CD4-positive, alpha-beta T cell treated with Interleukin-21 for 1 hour (primary cell): ENCODE results near the gene IL18R1.
A peak's percentile ranks its signal among the peaks of the same experiment; 100 is the strongest.

Experiments used
- DNase-seq: peaks from one replicate; pipeline ENCODE4 v3.0.0-alpha.2; 2020

IL18R1 gene

GRCh38 chr2:102355526-102356380 is at the start of gene IL18R1:
Gene IL18R1 (plus strand): TSS chr2:102355796. CDS start chr2:102362661, 6,865 bp downstream.
- DNase-seq: peak; percentile 69

GRCh38 chr2:102306125-102306524 is 49.5 kb upstream of the IL18R1 start:
- no peak for DNase-seq

- DNase-seq: no peak
Observed at GRCh38 chr2:102310964-102311640, 44.5 kb upstream of the IL18R1 start, which contains the start of gene IL1RL1. Gene IL1RL1 (plus strand): TSS chr2:102311563. CDS start chr2:102338265, 26,702 bp downstream.

- DNase-seq: no peak
Observed at GRCh38 chr2:102313025-102313424, 42.6 kb upstream of the IL18R1 start.

- no peak for DNase-seq
Observed at GRCh38 chr2:102313471-102313870, 42.1 kb upstream of the IL18R1 start.

GRCh38 chr2:102313950-102314349 is 41.6 kb upstream of the IL18R1 start:
- DNase-seq: no peak

GRCh38 chr2:102315921-102316320 is 39.7 kb upstream of the IL18R1 start:
- DNase-seq: no peak

GRCh38 chr2:102317715-102318114 is 37.9 kb upstream of the IL18R1 start:
- DNase-seq: no peak

- no peak for DNase-seq
Observed at GRCh38 chr2:102318437-102318836, 37.2 kb upstream of the IL18R1 start.

- DNase-seq: no peak
Observed at GRCh38 chr2:102321941-102322719, 33.5 kb upstream of the IL18R1 start.

- peak; percentile 23 for DNase-seq
Observed at GRCh38 chr2:102324914-102325313, 30.7 kb upstream of the IL18R1 start.

GRCh38 chr2:102331311-102331980 is 24.1 kb upstream of the IL18R1 start:
- no peak for DNase-seq

GRCh38 chr2:102334486-102334885 is 21.1 kb upstream of the IL18R1 start:
- no peak for DNase-seq

GRCh38 chr2:102335871-102336366 is 19.7 kb upstream of the IL18R1 start:
- DNase-seq: no peak

GRCh38 chr2:102336502-102336945 is 19.1 kb upstream of the IL18R1 start:
- no peak for DNase-seq

- DNase-seq: no peak
Observed at GRCh38 chr2:102337012-102337411, 18.6 kb upstream of the IL18R1 start.

- DNase-seq: no peak
Observed at GRCh38 chr2:102337481-102338386, 17.9 kb upstream of the IL18R1 start.

- DNase-seq: no peak
Observed at GRCh38 chr2:102340778-102341177, 14.8 kb upstream of the IL18R1 start.

GRCh38 chr2:102342888-102343287 is 12.7 kb upstream of the IL18R1 start:
- no peak for DNase-seq

GRCh38 chr2:102344397-102344796 is 11.2 kb upstream of the IL18R1 start:
- DNase-seq: no peak

- no peak for DNase-seq
Observed at GRCh38 chr2:102345329-102345920, 10.2 kb upstream of the IL18R1 start.
